Fibroblast of pulmonary artery (primary cell): ENCODE results near the gene TPBGL.
A peak's percentile ranks its signal among the peaks of the same experiment; 100 is the strongest.

Source experiments
- DNase-seq: peaks from one replicate; pipeline ENCODE4 v3.0.0-alpha.2; 2010; ENCODE audit warnings: low read depth
- H3K4me3 ChIP-seq: replicated peaks from 2 replicates; pipeline ENCODE4 v1.5.1; 2011; ENCODE audit warnings: low read depth, mild to moderate bottlenecking, control low read depth, low read length, moderate library complexity
- TF ChIP-seq, protein P1 (sequence below): IDR thresholded peaks from 2 replicates; pipeline ENCODE4 v1.5.1; 2011; ENCODE audit warnings: mild to moderate bottlenecking, control low read depth, low read length, inconsistent platforms; ENCODE audit errors: missing control alignments

The TPBGL gene

DNA sequence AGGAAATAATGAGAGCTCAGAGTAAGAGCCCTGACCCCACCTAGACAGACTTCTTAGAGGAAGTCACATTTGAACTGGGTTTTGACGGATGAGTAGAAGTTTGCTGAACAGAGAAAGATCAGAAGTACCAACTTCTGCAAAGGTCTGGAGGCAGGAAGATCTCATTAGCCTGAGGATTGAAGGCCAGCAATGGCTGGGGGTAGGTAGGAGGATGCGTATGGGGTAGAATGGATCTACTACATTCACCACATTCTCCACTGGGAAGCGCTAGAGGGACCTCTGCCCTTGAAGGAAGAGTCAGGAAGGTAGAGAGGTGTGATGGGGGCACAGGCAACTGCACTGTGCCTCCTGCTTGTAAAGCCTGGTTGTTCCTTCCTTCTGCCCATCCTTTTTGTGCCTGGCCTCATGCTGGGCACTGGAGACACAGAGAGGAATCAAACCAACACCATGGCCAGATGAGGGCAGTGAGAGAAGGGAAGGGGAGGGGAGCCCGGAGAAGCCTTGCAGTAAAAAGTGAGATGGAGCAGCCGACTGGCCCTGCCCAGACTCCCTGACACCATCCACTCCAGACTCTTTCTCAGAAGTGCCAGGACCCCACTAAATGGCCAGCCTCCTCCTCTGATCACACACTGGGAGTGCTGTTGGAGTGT lies 4.9 kb downstream of the TPBGL start:
- no peak for DNase-seq
- no peak overlapping the region for H3K4me3 ChIP-seq
- TF ChIP-seq, protein P1, sequence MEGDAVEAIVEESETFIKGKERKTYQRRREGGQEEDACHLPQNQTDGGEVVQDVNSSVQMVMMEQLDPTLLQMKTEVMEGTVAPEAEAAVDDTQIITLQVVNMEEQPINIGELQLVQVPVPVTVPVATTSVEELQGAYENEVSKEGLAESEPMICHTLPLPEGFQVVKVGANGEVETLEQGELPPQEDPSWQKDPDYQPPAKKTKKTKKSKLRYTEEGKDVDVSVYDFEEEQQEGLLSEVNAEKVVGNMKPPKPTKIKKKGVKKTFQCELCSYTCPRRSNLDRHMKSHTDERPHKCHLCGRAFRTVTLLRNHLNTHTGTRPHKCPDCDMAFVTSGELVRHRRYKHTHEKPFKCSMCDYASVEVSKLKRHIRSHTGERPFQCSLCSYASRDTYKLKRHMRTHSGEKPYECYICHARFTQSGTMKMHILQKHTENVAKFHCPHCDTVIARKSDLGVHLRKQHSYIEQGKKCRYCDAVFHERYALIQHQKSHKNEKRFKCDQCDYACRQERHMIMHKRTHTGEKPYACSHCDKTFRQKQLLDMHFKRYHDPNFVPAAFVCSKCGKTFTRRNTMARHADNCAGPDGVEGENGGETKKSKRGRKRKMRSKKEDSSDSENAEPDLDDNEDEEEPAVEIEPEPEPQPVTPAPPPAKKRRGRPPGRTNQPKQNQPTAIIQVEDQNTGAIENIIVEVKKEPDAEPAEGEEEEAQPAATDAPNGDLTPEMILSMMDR, result peak; percentile 1

DNA sequence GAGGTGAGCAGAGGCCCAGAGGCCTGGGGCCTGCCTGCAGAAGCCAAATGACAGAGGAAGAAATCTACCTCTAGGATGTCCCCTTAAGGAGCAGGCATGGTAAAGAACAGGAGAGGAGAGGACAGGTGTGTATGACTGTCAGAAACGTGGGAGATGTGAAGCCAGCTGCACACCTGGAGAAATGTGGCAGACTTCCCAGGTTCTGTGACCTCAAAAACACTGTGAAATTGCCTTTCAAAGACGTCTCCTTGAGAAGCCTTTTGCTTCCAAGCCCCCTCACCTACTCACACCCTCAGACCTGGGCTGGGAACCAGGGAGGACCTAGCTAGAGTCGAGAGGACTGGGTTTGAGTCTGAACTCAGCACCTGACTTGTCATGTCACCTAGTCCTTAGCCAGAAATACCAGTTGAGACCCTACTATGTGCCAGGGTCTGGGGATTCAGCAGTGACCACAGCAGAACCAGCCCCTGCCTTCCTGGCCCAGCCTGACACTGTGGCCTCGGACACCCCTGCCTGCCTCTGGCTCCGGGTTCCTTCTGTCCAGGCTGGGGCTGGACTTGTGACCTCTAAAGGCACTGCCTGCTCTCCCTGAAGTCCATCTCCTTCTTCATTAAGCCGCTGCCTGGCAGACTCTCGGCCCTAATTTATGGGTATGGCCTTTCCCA lies 5.6 kb downstream of the TPBGL start:
- H3K4me3 ChIP-seq, result no peak overlapping the region
- DNase-seq, result no peak
- TF ChIP-seq, protein P1, result no peak

DNA sequence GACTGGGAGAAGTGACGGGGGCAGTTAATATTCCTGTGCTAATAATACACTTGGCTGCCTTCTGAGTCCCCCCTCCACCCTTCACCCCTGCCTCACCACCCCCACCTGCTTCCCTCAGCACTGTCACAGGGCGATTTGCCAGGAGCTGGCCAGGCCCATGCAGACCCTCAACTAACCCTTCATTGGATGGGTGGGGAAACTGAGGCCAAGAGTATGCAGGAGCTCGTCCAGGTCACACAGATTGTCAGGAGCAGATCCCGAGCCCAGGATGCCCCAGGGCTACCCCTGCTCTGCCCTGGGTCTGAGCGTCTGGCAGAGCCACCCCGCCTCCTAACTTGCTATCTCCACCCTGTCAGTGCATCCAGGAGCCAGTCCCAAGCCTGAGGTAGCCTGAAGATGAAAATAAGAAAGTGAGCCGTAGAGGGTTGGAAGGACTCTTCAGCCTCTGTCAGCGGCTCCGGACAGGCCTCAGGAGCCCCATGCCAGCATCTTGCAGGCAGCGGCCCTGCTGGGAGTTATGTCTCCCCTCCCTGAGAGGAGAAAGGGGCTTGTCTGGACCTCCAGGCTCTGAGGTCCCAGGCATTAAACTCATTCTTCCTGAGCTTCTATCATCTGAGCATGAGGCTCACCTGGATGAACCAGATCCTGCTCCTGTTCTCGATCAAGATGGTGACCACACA lies 6.2 kb downstream of the TPBGL start:
- no peak overlapping the region for H3K4me3 ChIP-seq
- TF ChIP-seq, protein P1, result no peak
- no peak for DNase-seq

DNA sequence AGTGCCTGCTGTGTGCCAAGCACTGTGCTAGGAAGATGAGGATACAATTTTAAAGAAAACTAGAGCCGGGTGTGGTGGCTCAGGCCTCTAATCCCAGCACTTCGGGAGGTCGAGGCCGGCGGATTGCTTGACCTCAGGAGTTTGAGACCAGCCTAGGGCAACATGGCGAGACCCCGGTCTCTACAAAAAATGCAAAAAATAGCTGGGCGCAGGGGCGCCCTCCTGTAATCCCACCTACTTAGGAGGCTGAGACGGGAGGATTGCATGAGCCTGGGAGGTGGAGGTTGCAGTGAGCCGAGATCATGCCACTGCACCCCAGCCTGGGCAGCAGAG lies 8.3 kb downstream of the TPBGL start:
- no peak for DNase-seq
- TF ChIP-seq, protein P1, result no peak

DNA sequence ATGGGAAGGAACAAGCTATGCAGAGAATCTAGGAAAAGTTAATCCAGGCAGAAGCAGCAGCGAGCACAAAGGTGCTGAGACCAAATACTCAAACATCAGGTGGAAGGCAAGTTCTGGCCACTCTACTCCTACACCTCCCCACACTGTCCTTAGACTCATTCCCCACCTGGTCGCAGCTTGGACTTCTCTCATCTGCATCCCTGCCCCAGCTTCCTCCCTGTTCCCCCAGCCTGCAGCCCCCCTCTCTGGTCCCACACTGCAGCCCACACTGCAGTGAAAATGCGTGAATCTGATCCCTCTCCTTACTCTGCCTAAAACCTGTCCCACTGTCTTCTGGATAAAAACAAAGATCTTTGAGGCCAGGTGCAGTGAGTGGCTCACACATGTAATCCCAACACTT lies 9.1 kb downstream of the TPBGL start:
- TF ChIP-seq, protein P1, result no peak
- no peak overlapping the region for H3K4me3 ChIP-seq
- no peak for DNase-seq

More for the DNA sequence above, 8.3 kb downstream of the TPBGL start:
- H3K4me3 ChIP-seq, result no peak overlapping the region

DNA sequence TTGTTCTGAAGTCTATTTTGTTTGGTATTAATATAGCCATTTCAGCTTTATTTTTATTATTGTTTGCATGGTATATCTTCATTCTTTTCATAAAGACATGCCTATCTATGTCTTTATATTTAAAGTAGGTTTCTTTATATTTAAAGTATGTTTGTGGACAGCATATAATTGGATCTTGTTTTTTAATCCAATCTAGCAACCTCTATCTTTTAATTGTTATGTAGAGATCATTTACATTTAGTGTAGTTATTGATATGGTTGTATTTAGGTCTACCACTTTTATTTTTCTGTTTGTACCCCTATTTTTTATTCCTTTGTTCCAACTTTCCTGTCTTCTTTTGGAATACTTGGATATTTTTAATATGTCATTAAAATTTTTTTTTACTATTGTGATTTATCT lies 13.8 kb downstream of the TPBGL start:
- TF ChIP-seq, protein P1, result no peak
- DNase-seq, result no peak
- no peak overlapping the region for H3K4me3 ChIP-seq
